HepG2 (cell line): ENCODE measurements around the gene TBX3. TPM values are rescaled to one million over a fixed set of nuclear protein-coding genes. Genes with fewer than 3 reads are reported as not detected.

Source experiments
- CENPT ChIP-seq: sonication (generic); formaldehyde crosslinking; IDR thresholded peaks from 2 replicates; pipeline ENCODE4 v1.8.0; 2022; ENCODE audit warnings: low read depth, mild to moderate bottlenecking, moderate library complexity, missing genetic modification reagents
- DNMT3B ChIP-seq: conservative IDR thresholded peaks from 2 replicates; pipeline ENCODE4 v1.6.1; 2016; ENCODE audit warnings: missing biosample characterization, control low read depth
- ESRRA ChIP-seq: sonication (generic); formaldehyde crosslinking; IDR thresholded peaks from 2 replicates; pipeline ENCODE4 v1.5.1; 2020; ENCODE audit warnings: mild to moderate bottlenecking, low read depth, missing genetic modification reagents
- HES4 ChIP-seq: sonication (generic); formaldehyde crosslinking; IDR thresholded peaks from 2 replicates; pipeline ENCODE4 v1.9.0; 2021; ENCODE audit warnings: mild to moderate bottlenecking, missing genetic modification reagents, borderline replicate concordance
- HNF1A ChIP-seq, 2 experiments: sonication (generic) in 1 of 2; formaldehyde crosslinking in 1 of 2; IDR thresholded peaks; 2 replicates each; pipeline versions ENCODE4 v1.4.0 to v1.6.1; 2016 to 2020; ENCODE audit warnings: borderline replicate concordance in 1 of 2, low read depth in 1 of 2, mild to moderate bottlenecking in 1 of 2, missing genetic modification reagents in 1 of 2
- IRX3 ChIP-seq: sonication (generic); formaldehyde crosslinking; IDR thresholded peaks from 2 replicates; pipeline ENCODE4 v1.8.1; 2023; ENCODE audit warnings: mild to moderate bottlenecking, low read depth, missing genetic modification reagents, borderline replicate concordance
- KDM2A ChIP-seq: sonication (generic); formaldehyde crosslinking; IDR thresholded peaks from 2 replicates; pipeline ENCODE4 v1.4.0; 2020; ENCODE audit warnings: low read depth, missing genetic modification reagents, borderline replicate concordance
- KDM5B ChIP-seq: sonication (generic); formaldehyde crosslinking; IDR thresholded peaks from 2 replicates; pipeline ENCODE4 v1.4.0; 2020; ENCODE audit warnings: missing genetic modification reagents, mild to moderate bottlenecking, borderline replicate concordance
- MLX ChIP-seq: IDR thresholded peaks from 2 replicates; pipeline ENCODE4 v1.6.1; 2016
- NCOA1 ChIP-seq: sonication (generic); formaldehyde crosslinking; IDR thresholded peaks from 2 replicates; pipeline ENCODE4 v1.9.0; 2021; ENCODE audit warnings: missing genetic modification reagents
- NFKB2 ChIP-seq: sonication (generic); formaldehyde crosslinking; IDR thresholded peaks from 2 replicates; pipeline ENCODE4 v1.4.0; 2020; ENCODE audit warnings: missing genetic modification reagents, borderline replicate concordance
- PRPF4 ChIP-seq: fragments of 200-400 bp; formaldehyde crosslinking; IDR thresholded peaks from 2 replicates; pipeline ENCODE4 v1.6.1; 2016; ENCODE audit warnings: low read length, low read depth; ENCODE audit not compliant: poor library complexity, severe bottlenecking
- RFX5 ChIP-seq: IDR thresholded peaks from 2 replicates; pipeline ENCODE4 v1.6.1; 2011; ENCODE audit warnings: low read depth, low read length, improper control_type of control experiment
- SYNCRIP ChIP-seq: fragments of 200-400 bp; formaldehyde crosslinking; IDR thresholded peaks from 2 replicates; pipeline ENCODE4 v1.6.1; 2018; ENCODE audit warnings: mild to moderate bottlenecking, low read depth, low read length; ENCODE audit not compliant: insufficient read depth
- ZBTB33 ChIP-seq: sonication (generic); formaldehyde crosslinking; IDR thresholded peaks from 2 replicates; pipeline ENCODE4 v1.4.0; 2020; ENCODE audit warnings: missing genetic modification reagents
- ZEB1 ChIP-seq: IDR thresholded peaks from 2 replicates; pipeline ENCODE4 v1.6.1; 2012; ENCODE audit warnings: mild to moderate bottlenecking, low read depth, inconsistent platforms; ENCODE audit not compliant: insufficient replicate concordance
- ZFAT ChIP-seq: sonication (generic); formaldehyde crosslinking; conservative IDR thresholded peaks from 2 replicates; pipeline ENCODE4 v1.8.1; 2023; ENCODE audit warnings: missing genetic modification reagents, inconsistent platforms
- ZFX ChIP-seq: sonication (generic); formaldehyde crosslinking; IDR thresholded peaks from 2 replicates; pipeline ENCODE4 v1.4.0; 2020; ENCODE audit warnings: mild to moderate bottlenecking, low read depth, missing genetic modification reagents, moderate library complexity
- ZNF367 ChIP-seq: sonication (generic); formaldehyde crosslinking; IDR thresholded peaks from 2 replicates; pipeline ENCODE4 v1.4.0; 2020; ENCODE audit warnings: missing genetic modification reagents, borderline replicate concordance
- ZNF660 ChIP-seq: sonication (generic); formaldehyde crosslinking; IDR thresholded peaks from 2 replicates; pipeline ENCODE4 v1.5.1; 2020; ENCODE audit warnings: mild to moderate bottlenecking, low read depth, missing genetic modification reagents, borderline replicate concordance
- ZNF761 ChIP-seq: sonication (generic); formaldehyde crosslinking; conservative IDR thresholded peaks from 2 replicates; pipeline ENCODE4 v1.4.0; 2020; ENCODE audit warnings: mild to moderate bottlenecking, missing genetic modification reagents
- ZNF777 ChIP-seq: sonication (generic); formaldehyde crosslinking; IDR thresholded peaks from 2 replicates; pipeline ENCODE4 v1.4.0; 2020; ENCODE audit warnings: missing genetic modification reagents
- polyA plus RNA-seq, 8 experiments: library from polyadenylated mRNA; depleted of rRNA in 3 of 8; stranded (reverse) in 7 of 8; unstranded in 1 of 8; fragments of >200 nt; fragmentation: Illumina TruSeq in 4 of 8; extraction: Trizol in 4 of 8; gene quantifications; 2 replicates each; pipeline versions ENCODE4 v1.2.1 to v1.2.3, GENCODE V29; 2011 to 2016; ENCODE audit warnings: low read depth in 4 of 8, missing spikeins in 1 of 8, mixed read lengths in 1 of 8; ENCODE audit not compliant: insufficient read depth in 1 of 8
- total RNA-seq, 5 experiments: library from RNA; depleted of rRNA; stranded (reverse); fragments of >200 nt; fragmentation: Illumina TruSeq; extraction: Trizol; gene quantifications; 2 replicates each; pipeline ENCODE4 v1.2.3, GENCODE V29; 2016; ENCODE audit warnings: low read depth in 1 of 5

TBX3 gene
- total and polyA plus RNA-seq, 2 of the 13 experiments (the other 11 are each of a cell fraction or from before 2014, with no cell fraction given), result 27.1 to 42.4 TPM

GRCh38 chr12:114666746-114667668, 17.0 kb downstream of the TBX3 start (continued):
- TF ChIP-seq HNF1A (IDR thresholded peaks at IDR 0.05; ENCODE audit: low read depth) (no peak), HNF1A (CRISPR knock-in tag; IDR thresholded peaks at IDR 0.05; ENCODE audit: borderline replicate concordance) (peak; percentile 47; the same call in 1 of the 2 replicates), KDM2A (CRISPR knock-in tag) (peak; percentile 84), ZNF367 (CRISPR knock-in tag) (0 out of 2 replicates have a peak, but pooled peaks have one; percentile 6), DNMT3B (CRISPR knock-in tag) (no peak), NCOA1 (CRISPR knock-in tag) (no peak), SYNCRIP (no peak), RFX5 (no peak), CENPT (CRISPR knock-in tag) (no peak), ZNF660 (no peak), ZFAT (CRISPR knock-in tag) (no peak), ZNF761 (CRISPR knock-in tag) (no peak), ZEB1 (no peak), ESRRA (peak; percentile 89), ZBTB33 (CRISPR knock-in tag) (no peak), ZFX (peak; percentile 58; the same call in 1 of the 2 replicates), IRX3 (CRISPR knock-in tag) (no peak), MLX (CRISPR knock-in tag) (no peak), ZNF777 (0 out of 2 replicates have a peak, but pooled peaks have one; percentile 30), PRPF4 (no peak), NFKB2 (CRISPR knock-in tag) (peak; percentile 34; the same call in 1 of the 2 replicates), KDM5B (no peak; the same call in 1 of the 2 replicates), HES4 (CRISPR knock-in tag) (0 out of 2 replicates have a peak, but pooled peaks have one; percentile 59)
